ENCODE measurements around the gene COL27A1. TPM values are rescaled to one million over a fixed set of nuclear protein-coding genes. Genes with fewer than 3 reads are reported as not detected.

Gene COL27A1
- polyA plus RNA-seq (2013, experiment 1 of 2; ENCODE audit: insufficient read length): 24.4 TPM
- 21.6 TPM for polyA plus RNA-seq (2013, experiment 2 of 2; ENCODE audit: insufficient read length)

DNA sequence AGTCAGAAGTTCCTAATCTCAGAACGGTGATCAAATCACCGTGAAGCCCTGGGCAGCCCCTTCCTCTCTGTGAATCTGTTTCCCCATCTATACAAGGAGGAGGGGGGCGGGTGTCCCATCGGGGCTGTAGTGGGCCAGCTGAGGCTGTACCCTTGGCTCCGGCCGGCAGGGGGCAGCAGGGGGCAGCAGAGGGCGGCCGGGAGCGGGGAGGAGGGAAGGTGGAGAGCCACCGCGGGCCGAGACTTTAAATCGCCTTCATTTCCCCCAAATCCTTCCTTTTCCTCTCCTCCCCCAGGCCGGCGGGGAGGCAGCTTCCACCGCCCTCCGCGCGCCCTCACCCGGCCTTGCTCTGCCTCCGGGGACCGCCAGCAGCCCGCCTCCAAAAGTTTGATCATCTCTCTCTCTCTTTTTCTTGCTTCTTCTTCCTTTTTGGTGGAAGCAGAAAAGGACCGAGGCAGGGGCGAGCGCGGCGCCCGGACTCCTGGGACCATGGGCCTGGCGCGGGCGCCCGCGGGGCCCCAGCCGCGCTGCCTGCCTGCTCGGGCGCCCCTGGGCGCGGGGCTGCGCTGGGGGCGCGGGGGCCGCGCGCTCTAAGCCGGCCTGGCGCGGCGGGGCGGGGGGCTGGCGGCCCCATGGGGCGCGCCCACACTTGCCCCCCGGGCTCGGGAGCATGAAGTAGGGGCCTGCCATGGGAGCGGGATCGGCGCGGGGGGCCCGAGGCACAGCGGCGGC is at the start of gene COL27A1:
Gene COL27A1, plus strand, starts transcription at position 275 of the 732 bp plus-strand sequence. Its CDS starts 414 bp downstream, at position 689.
- DNase-seq: peak; percentile 84

DNA sequence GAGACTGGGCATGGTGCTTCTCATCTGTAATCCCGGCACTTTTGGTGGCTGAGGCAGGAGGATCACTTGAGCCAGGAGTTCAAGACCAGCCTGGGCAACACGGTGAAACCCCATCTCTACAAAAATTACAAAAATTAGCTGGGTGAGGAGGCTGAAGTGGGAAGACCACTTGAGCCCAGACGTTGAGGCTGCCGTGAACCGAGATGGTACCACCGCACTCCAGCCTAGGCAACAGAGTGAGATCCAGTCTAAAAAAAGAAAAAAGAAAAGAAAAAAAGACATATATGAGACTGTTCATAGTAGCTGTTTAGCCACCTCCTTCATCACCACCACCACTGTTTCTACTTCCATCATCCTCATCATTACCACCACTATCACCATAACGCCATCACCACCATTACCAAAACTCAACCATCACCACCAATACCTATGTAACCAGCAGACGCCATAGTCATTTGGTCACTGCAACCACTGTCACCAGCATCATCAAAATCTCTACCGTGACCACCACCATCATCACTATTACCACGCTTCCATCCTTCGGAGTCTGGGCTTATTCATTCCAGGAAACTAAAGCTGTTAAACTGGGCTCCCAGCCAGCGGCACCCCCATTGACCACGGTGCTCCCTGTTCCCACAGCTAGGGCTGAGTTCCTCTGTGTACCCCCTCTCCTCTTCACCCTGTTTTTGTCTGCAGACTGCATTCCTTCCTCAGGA is 47.9 kb upstream of the COL27A1 start:
- no peak for DNase-seq

DNA sequence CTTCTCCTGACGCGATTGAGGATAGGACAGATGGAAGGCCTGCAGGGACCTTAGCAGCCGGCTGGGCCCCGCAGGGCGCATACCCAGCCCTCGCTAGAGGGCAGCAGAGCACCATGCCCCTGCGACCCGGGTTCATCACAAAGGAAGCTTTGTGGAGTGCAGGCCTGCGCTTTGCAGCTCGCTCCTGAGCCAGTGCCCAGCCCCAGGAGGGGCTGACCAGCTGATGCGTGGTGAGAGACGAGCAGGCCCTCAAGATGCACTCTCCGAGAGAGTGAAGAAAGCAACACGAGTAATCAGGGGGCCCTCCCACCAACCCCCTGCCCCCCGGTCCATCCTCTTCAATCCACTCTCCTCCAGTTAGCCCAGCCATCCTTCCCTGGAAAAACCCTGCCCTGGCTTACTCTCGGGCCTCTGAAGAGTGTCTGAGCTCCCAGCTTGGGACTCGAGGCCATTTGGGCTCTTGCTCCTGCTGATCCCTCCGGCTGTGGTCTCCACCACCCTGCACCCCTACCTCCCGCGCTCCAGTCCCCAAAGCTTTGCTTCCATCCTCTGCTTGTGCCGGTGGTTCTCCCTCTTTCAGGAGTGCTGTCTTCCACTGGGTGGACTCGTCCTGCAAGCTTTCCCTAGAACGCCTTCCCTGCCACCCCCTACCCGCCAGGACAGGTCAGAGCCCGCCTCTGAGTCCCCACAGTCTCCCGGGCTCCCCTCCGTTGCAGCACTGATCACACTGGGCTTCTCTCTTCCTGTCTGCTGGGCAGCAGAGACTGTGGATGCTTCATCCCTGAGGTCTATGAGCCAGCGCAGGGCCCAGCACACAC is 47.1 kb upstream of the COL27A1 start:
- DNase-seq: peak; percentile 79

DNA sequence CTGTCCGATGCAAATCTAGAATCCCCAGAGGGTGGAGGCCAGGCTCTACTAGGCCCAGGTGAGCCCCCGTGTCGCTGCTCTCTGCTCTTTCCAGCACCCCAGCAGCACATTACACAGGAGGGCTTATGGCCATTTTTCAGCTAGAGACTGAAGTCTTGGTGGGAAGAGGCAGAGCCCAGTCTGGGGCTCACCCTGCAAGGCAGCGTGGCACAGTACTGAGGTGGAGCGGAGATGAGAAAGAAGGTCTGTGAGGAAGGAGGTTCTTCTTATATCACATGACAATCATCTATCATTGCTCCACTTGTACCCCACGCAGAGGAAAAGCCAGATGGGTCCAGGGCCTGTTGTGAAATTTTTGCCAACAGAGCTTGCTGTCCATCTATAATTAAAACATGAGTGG is 46.2 kb upstream of the COL27A1 start:
- no peak for DNase-seq

DNA sequence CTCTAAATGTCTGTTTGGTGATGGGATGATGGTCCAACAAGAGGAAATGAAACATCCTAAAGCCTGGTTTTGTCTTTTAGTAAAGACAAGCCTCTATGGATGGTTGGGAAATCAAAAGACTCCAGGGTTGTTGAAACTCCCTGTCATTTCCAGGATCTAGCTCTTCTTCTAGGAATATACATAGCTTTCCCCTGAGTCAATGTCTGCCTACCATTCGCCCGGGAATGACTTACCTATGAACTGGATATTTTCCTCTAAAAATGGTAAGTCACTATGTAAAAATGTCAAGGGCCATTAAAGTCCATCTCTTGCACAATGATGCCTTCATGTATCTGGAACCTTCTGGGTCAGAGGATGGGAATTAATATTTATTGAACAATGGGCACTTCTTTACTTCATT is 45.2 kb upstream of the COL27A1 start:
- peak; percentile 81 for DNase-seq

DNA sequence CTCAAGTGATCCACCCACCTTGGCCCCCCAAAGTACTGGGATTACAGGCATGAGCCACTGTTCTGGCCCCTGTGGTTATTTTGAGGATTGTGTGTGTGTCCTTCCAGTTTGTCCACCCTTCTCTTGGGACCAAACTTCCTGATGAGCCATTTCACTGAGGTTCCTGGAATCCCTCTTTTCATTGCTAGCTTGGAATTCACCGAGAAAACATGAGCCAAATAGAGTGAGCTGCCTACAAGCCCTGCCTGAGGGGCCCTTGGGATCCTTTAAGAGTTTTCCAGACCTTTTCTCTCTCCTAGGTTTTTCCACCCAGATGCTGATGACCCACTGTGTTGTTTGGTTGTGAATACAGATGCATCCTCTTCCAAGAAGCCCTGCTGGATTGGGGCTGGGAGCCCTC is 43.0 kb upstream of the COL27A1 start:
- peak; percentile 72 for DNase-seq

DNA sequence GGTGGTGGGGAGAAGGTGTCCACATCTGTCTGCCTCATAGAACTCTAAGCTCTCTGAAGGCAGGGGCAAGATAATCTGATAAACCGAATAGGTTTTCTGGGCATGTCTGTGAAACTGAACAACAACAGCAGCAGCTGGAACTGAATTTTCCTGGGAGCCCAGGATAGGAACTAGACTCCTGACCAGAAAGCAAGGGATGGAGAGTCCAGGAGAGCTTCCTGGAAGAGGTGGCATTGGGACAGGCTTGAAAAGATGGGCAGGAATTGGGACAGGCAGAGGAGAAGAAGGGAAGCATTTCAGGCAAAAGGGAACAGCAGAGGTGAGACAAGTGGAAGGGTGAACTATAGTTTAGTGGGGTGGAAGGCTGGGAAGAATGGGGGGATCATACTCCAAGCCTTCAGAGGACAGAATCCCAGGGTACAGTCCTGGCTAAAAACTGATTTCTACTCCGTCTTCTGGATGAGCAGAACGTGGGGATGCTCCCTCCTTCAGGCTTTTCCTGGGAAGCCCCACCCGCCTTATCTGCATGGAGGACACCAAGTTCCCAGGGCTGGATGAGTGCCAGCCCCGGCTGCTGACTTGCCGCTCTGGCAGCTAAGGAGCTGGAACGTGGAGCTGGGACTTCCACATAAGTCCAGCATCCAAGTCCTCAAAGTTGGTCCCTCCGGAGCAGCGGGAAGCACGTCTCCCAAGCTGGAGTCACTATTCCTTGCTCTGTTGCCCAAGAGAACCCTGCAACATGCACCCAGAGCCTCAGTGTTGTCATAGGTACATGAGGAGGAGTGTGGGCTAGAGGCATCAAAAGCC is 42.4 kb upstream of the COL27A1 start:
- peak; percentile 77 for DNase-seq

DNA sequence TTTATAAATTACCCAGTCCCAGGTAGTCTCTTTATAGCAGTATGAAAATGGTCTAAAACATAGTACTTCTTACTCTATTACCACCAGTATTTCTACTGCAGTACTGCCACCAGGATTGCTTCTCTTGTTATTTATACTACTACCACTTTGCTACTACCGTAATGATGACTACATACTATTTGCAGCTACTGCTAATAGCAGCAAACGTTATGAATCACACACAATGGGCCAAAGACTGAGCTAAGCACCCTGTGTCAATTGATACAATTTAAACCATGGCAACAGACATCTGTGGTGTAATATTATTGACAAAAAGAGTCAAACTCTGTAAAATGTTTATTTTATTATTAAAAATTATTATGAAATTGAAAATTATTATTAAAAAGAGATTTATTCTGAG is 41.0 kb upstream of the COL27A1 start:
- DNase-seq: peak; percentile 21

DNA sequence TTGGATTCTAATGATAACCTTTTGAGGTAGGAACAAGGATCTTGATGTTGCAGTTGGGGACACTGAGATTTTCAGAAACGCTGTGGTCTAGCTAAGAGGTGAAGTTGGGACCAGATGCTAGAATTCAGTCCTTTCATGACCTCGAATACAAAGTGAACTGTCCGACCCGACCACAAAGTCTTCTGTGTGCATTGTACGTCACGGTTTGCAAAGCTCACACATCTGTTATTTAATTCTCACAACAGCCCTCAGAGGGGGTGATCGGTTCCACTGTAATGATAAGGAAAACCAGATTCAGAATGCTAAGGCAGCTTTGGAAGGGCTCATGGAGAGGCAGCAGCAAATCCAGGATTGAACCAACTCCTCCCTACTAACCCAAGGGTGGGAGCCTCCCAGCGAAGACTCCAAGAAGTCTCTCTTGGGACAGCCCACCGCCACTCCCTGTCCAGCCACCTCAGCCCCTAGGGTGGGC is 39.6 kb upstream of the COL27A1 start:
- DNase-seq: no peak

DNA sequence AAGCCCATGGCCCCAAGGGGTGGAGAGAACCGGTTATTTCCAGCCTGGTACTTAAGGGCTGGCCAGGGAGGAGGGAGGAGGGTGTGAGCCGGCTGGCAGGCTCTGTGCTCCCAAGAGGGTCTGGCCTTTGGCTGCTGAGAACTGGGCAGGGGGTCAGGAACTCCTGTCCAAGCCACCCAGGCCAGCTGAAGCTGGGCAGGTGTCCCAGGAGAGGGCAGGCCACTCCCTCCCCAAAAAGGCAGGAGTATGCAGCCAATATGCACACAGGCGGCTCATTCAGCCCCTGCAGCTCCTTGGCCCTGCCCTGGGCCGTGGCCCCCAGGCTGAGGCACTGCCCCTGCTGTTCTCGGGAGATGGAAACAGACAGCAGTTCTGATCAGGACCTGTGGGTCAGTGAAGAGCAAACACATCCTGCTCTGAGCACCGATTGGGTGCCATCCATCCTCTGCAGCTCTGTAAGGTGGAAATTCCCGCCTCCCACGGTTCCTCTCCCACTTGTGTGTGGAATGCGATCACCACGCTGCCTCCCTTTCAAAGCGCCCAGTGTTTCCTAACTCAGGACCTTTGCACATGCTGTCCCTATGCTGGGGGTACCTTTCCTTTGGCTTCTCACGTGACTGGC is 39.1 kb upstream of the COL27A1 start:
- no peak for DNase-seq

DNA sequence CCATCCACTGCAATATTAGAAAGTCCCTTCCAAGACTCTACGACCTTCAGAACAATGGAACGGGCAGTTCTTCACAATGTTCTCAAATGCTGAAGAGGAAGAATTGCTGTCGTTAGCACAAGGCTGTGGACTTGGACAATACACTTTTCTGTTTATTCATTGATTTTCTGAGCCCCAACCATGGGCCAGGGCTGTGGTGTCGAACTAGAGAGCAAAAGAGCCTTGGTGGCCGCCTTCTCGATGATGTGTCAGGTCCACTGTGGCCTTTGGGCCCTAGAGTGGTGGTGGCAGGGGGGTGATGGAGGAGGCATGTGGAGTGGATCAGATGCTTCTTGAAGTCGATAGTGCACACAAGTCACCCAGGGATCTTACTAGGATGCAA is 37.7 kb upstream of the COL27A1 start:
- DNase-seq: no peak

DNA sequence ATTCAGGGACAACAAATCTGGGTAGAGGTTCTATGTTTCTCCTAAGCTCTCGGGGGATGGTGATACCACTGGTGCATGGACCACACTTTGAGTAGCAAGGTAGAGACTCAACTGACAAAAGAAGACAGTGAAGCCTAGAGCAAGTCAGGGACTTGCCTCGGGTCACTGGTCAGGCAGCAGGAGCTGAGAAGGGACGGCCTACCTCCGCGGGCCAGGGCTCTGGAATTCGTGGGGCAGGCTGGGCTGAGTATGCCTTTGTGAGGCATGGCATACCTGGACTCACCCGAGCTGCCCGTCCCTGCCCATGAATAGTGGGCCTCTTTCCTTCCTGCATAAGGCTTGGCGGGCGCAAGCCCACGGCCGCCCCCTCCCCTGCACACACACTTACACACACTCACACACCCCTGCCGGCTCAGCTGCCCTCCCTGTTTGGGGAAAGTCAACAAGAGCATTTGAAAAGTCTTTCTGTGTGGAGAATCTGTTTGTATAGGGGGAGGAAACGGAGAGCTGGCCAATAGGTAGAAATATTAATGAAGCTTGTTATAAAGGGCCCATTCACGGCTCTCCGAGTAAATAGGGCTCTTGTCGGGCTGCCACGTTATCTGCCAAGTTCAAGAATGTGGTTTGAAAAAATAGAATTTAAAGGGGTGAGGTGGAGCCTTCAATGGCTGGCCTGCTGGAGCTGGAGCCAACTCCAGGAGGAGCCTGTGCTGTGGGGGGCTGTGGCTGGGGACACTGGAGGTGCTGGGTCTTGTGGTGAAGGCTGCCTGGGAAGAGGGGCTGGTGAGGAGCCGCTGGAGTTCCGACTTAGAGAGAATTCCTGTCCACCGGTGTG is 37.1 kb upstream of the COL27A1 start:
- no peak for DNase-seq

DNA sequence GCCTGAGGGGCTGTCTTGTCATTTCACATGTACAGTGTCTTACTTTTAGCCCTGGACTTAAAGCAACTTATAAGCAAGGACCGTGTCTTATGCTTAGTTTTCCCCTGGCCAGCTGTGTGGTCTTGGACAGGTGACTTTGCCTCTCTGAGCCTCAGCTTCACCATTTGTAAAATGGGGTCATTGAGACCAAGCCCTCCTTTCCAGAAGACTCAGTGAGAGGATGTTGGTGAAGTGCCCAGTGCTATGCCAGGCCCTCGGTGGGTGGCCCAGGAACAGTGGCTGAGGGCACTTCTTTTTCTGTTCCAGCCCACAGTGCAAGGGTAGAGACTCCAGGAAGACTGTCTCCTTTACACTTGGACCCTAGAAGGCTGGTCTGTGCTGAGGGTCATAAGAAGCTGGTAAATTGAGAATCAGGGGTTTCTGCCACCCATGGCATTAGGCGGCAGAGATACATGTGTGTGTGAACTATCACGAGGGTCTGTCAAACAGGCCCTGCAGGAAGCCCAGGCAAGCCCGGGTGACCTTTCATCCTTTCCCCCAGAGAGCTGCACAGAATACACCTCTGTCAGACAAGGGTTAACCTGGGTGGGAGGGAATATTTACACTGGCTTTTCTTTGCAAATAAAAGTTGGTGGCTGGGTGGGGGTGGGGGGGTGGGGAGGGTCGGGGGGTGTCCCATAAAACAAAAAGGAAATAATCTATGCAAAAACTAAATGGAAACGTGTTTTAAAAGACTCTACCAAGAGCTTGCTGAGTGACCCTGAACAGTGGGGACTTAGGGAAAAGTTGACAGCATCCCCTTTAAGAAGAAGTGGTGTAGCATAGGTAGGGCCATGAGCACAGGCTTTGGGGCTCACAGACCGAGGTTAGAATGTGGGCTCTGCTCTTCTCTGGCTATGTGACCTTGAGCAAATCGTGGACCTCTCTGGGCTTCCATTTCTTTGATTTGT is 35.8 kb upstream of the COL27A1 start:
- DNase-seq: no peak

DNA sequence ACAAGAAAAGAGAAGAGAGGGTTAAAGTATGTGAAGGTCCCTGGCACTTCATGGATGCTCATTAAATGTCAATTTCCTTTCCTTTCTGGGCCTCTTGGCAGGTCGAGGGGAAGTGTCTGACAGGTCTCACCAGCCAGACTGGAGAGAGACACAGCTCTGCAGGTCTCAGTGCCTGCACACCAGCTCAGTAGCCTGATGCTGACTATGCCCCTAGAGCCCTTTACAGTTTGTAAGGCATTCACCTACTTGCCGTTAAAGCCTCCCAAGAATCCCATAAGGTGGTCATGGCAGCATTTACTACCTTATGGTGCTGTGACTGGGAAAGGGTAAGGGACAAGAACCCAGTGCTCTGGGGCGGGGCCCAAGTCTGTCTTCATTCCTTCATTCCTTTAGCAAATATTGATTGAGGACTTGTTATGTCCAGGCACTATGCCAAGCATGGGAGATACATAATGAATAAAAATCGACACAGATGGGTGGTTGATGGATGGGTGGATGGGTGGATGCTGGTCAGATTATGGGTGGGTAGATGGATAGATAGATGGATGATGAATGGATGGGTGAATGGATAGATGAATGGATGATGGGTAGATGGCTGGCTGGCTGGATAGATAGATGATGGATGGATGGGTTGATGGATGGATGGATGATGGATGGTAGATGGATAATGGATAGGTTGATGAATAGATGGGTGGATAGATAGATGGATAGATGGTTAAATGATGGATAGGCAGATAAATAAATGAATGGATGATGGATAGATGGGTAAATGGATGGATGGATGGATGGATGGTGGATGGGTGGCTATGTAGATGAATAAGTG is 34.9 kb upstream of the COL27A1 start:
- DNase-seq: no peak

DNA sequence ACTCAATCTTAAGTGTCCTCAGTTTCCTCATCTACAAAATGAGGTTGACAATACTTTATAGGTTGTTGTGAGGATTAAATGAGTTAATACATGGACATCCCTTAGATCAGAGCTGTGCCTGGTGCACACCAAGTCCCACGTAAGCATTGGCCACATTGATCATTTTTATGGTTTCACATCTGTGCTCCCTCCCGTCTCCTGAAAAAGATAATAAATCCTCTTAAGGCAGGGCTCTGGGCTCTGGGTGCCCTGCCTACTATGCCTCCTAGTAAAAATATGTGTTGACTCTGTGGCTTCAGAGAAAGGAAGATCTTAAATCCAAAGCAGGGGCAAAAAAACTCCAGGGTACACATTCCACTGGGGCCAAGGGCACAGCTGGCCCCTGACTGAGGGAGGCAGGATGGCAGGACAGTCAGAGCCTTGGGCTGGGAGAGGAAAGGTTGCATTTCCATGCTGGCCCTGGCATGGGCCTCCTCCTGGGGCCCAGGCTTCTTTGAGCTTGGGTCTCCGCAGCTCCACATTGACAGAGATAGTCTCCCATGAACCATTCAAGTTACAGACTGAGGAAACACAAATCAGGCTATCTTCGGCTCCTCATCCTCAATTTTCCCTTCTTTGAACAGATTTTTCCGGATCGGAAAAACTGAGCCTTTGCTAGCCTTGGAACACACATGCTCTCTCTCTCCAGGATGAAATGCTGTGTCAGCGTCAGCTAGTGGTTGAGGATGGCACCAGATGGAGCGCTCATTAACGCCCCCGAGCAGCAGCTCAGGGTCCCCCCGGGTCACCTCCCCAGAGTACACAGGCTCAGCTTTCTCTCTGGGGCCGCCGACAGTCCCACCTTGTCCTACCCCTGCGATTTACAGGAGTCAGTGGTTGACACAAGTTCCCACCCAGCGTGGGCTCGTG is 33.9 kb upstream of the COL27A1 start:
- DNase-seq: no peak

DNA sequence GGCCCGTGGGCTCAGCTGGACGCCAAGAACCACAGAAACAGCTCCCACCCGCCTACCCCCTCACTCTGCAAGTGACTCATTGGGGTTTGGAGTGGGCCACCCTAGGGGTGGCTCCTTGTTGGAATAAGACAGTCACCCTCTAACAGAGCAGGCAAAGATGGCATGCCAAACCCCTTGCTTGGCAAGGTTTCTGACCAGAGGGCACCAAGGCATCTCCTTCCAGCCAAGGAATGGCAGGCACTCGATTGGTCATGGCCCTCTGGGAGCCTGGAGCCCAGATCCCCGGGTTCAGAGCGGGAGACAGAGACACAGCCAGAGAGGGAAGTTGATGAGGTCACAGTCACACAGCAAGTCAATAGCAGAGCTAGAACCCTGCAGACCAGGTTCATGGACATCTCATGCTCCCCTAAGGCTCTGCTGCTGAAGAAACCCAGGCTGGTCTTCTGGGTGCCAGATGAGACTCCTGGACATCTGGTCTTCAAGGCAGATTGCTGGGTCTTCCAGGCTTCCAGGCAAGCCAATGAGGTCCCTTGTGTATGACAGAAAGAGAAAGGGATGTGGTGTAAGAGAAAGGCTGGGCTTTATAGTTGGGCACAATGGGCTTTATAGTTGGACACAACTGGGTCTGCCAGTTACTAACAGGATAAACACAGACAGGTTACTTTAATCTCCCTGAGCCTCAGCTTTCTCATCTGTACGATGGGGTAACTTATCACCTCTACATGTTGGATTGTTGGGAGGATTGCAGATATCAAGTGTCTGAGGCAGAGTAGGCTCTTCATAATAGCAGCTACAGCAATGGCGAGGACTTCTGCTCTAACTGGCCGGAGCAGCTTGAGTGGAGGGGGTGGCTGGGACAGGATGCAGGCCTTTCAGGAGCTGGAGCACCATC is 33.0 kb upstream of the COL27A1 start:
- no peak for DNase-seq

Measured in fibroblast of skin of scalp (primary cell).